HEK293 (cell line): ENCODE measurements around the gene ZP4.

Source experiments
- CTCF ChIA-PET: fragments of 350-600 bp; formaldehyde crosslinking; extraction: SDS; loops from one replicate; lab custom pipeline; 2021; ENCODE audit warnings: antibody characterized with exemption; lab: Yijun Ruan, JAX
- POLR2A ChIA-PET: fragments of 300-600 bp; formaldehyde crosslinking; extraction: SDS; loops from one replicate; lab custom pipeline; 2020; ENCODE audit warnings: antibody characterized with exemption, inconsistent platforms; lab: Yijun Ruan, JAX
- H3K27ac ChIP-seq: fragments of 200-500 bp; sonication (Bioruptor generic); 2 replicates; pipeline ENCODE4 v1.5.1; 2014; ENCODE audit warnings: low read depth, low read length, control low read depth, inconsistent platforms; ENCODE audit errors: extremely low read depth
- H3K36me3 ChIP-seq, 2 experiments: fragments of 200-500 bp in 1 of 2; sonication (Bioruptor generic) in 1 of 2; 1 replicate in 1 of 2; 2 replicates in 1 of 2; pipeline ENCODE4 v1.5.1; 2014 to 2017; ENCODE audit warnings: inconsistent platforms in 2 of 2, low read length in 2 of 2; ENCODE audit not compliant: control insufficient read depth in 2 of 2, insufficient read depth in 1 of 2
- H3K4me1 ChIP-seq: fragments of 200-500 bp; sonication (Bioruptor generic); 2 replicates; pipeline ENCODE4 v1.5.1; 2014; ENCODE audit warnings: mild to moderate bottlenecking, low read length, inconsistent platforms; ENCODE audit not compliant: control insufficient read depth, insufficient read depth
- H3K4me3 ChIP-seq: 2 replicates; pipeline ENCODE4 v1.5.1; 2011; ENCODE audit warnings: low read depth, mild to moderate bottlenecking, control low read depth, low read length, moderate library complexity
- H3K9me3 ChIP-seq: fragments of 200-500 bp; sonication (Bioruptor generic); 2 replicates; pipeline ENCODE4 v1.5.1; 2014; ENCODE audit warnings: low read depth, low read length, inconsistent platforms; ENCODE audit not compliant: control insufficient read depth, insufficient read depth
- CTCF ChIP-seq: fragments of 450-650 bp; formaldehyde crosslinking; IDR thresholded peaks from 2 replicates; pipeline ENCODE4 v1.5.1; 2016; ENCODE audit warnings: missing biosample characterization, missing genetic modification characterization
- SCRT1 ChIP-seq: fragments of 450-650 bp; formaldehyde crosslinking; IDR thresholded peaks from 2 replicates; pipeline ENCODE4 v1.5.1; 2016; ENCODE audit warnings: missing biosample characterization, missing genetic modification characterization, borderline replicate concordance
- ZBTB6 ChIP-seq: fragments of 450-650 bp; formaldehyde crosslinking; IDR thresholded peaks from 2 replicates; pipeline ENCODE4 v1.5.1; 2017; ENCODE audit warnings: missing biosample characterization, missing genetic modification characterization
- ZNF10 ChIP-seq: fragments of 450-650 bp; formaldehyde crosslinking; IDR thresholded peaks from 2 replicates; pipeline ENCODE4 v1.5.1; 2017; ENCODE audit warnings: missing biosample characterization, missing genetic modification characterization
- ZNF202 ChIP-seq: fragments of 450-650 bp; formaldehyde crosslinking; IDR thresholded peaks from 2 replicates; pipeline ENCODE4 v1.5.1; 2016; ENCODE audit warnings: missing biosample characterization, missing genetic modification characterization, borderline replicate concordance
- ZNF223 ChIP-seq: fragments of 450-650 bp; formaldehyde crosslinking; IDR thresholded peaks from 2 replicates; pipeline ENCODE4 v1.5.1; 2016; ENCODE audit warnings: missing biosample characterization, missing genetic modification characterization
- ZNF398 ChIP-seq: fragments of 450-650 bp; formaldehyde crosslinking; IDR thresholded peaks from 2 replicates; pipeline ENCODE4 v1.5.1; 2017; ENCODE audit warnings: missing biosample characterization, missing genetic modification characterization
- ZNF610 ChIP-seq: fragments of 450-650 bp; formaldehyde crosslinking; IDR thresholded peaks from 2 replicates; pipeline ENCODE4 v1.5.1; 2016; ENCODE audit warnings: missing biosample characterization, missing genetic modification characterization, borderline replicate concordance
- ZNF654 ChIP-seq: fragments of 450-650 bp; formaldehyde crosslinking; IDR thresholded peaks from 2 replicates; pipeline ENCODE4 v1.5.1; 2016; ENCODE audit warnings: low read depth, missing biosample characterization, missing genetic modification characterization
- ZNF660 ChIP-seq: fragments of 450-650 bp; IDR thresholded peaks from 2 replicates; pipeline ENCODE4 v1.5.1; 2018; ENCODE audit warnings: missing biosample characterization, mild to moderate bottlenecking, missing genetic modification characterization
- ZNF707 ChIP-seq: fragments of 450-650 bp; formaldehyde crosslinking; IDR thresholded peaks from 2 replicates; pipeline ENCODE4 v1.5.1; 2016; ENCODE audit warnings: missing biosample characterization, missing genetic modification characterization
- TF ChIP-seq, protein P1 (sequence below): fragments of 450-650 bp; formaldehyde crosslinking; IDR thresholded peaks from 2 replicates; pipeline ENCODE4 v1.5.1; 2016; ENCODE audit warnings: missing biosample characterization, missing genetic modification characterization
- TF ChIP-seq, protein P2 (sequence below): fragments of 450-650 bp; formaldehyde crosslinking; IDR thresholded peaks from 2 replicates; pipeline ENCODE4 v1.5.1; 2017; ENCODE audit warnings: missing biosample characterization, missing genetic modification characterization

ZP4 gene

GRCh38 chr1:237890822-237891221, at the start of gene ZP4:
Gene ZP4, minus strand, starts transcription at chr1:237890922. Its CDS starts 287 bp downstream, at chr1:237890635.
- no peaks in the 10 kb centered on the region for H3K36me3 ChIP-seq
- TF ChIP-seq ZNF10 (tag by site-specific recombination) (no peak), ZNF660 (no peak), ZBTB6 (tag by site-specific recombination) (no peak)
- no peaks in the 10 kb centered on the region for H3K9me3 ChIP-seq
- ChIA-PET POLR2A (no interaction called here), CTCF (interaction anchor here (1.5 kb wide), 2 partner anchors 10 to 13 kb away, joined by 3 to 7 read pairs; no protein-coding TSS in a partner anchor)
- no peaks in the 10 kb centered on the region for H3K4me1 ChIP-seq
- no peak within 1 kb of the TSS for H3K27ac ChIP-seq
- no peak within 1 kb of the TSS for H3K4me3 ChIP-seq

GRCh38 chr1:237938553-237938952, 47.8 kb upstream of the ZP4 start:
- no peak overlapping the region for H3K27ac ChIP-seq
- H3K9me3 ChIP-seq, result no peaks in the 10 kb centered on the region
- no peak overlapping the region for H3K4me3 ChIP-seq
- POLR2A ChIA-PET, result no interaction called here
- CTCF ChIA-PET, result interaction anchor here (0.6 to 3.9 kb wide), 9 partner anchors 9 to 131 kb away, joined by 3 to 57 read pairs (median 4); no protein-coding TSS in a partner anchor
- H3K4me1 ChIP-seq, result no peaks in the 10 kb centered on the region
- H3K36me3 ChIP-seq, result no peaks in the 10 kb centered on the region
- TF ChIP-seq, protein P1, sequence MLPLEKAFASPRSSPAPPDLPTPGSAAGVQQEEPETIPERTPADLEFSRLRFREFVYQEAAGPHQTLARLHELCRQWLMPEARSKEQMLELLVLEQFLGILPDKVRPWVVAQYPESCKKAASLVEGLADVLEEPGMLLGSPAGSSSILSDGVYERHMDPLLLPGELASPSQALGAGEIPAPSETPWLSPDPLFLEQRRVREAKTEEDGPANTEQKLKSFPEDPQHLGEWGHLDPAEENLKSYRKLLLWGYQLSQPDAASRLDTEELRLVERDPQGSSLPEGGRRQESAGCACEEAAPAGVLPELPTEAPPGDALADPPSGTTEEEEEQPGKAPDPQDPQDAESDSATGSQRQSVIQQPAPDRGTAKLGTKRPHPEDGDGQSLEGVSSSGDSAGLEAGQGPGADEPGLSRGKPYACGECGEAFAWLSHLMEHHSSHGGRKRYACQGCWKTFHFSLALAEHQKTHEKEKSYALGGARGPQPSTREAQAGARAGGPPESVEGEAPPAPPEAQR (tag by site-specific recombination), result no peak
- TF ChIP-seq SCRT1, result no peak
- TF ChIP-seq ZNF654 (tag by site-specific recombination), result peak; percentile 33
- TF ChIP-seq CTCF (tag by site-specific recombination), result 0 out of 2 replicates have a peak, but pooled peaks have one; percentile 31
- no peak for TF ChIP-seq ZNF610

- no peaks in the 10 kb centered on the region for H3K4me1 ChIP-seq
- H3K9me3 ChIP-seq, result no peaks in the 10 kb centered on the region
- ChIA-PET CTCF (interaction anchor here (1.0 to 3.9 kb wide), 6 partner anchors 9 to 131 kb away, joined by 3 to 57 read pairs (median 6); no protein-coding TSS in a partner anchor), POLR2A (no interaction called here)
- H3K4me3 ChIP-seq, result no peak overlapping the region
- TF ChIP-seq ZNF707 (no peak), ZNF202 (no peak), ZNF398 (tag by site-specific recombination) (no peak), ZNF223 (no peak)
- TF ChIP-seq, protein P2, sequence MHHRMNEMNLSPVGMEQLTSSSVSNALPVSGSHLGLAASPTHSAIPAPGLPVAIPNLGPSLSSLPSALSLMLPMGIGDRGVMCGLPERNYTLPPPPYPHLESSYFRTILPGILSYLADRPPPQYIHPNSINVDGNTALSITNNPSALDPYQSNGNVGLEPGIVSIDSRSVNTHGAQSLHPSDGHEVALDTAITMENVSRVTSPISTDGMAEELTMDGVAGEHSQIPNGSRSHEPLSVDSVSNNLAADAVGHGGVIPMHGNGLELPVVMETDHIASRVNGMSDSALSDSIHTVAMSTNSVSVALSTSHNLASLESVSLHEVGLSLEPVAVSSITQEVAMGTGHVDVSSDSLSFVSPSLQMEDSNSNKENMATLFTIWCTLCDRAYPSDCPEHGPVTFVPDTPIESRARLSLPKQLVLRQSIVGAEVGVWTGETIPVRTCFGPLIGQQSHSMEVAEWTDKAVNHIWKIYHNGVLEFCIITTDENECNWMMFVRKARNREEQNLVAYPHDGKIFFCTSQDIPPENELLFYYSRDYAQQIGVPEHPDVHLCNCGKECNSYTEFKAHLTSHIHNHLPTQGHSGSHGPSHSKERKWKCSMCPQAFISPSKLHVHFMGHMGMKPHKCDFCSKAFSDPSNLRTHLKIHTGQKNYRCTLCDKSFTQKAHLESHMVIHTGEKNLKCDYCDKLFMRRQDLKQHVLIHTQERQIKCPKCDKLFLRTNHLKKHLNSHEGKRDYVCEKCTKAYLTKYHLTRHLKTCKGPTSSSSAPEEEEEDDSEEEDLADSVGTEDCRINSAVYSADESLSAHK, result no peak
- H3K27ac ChIP-seq, result no peak overlapping the region
- H3K36me3 ChIP-seq, result no peaks in the 10 kb centered on the region
These were observed 47.3 kb upstream of the ZP4 start for GRCh38 chr1:237938068-237938467.
